GM19467 (cell line): ENCODE data around the gene DNLZ.

ENCODE experiments used
- ATAC-seq: cut with Tn5 transposase; IDR thresholded peaks from one replicate; pipeline ENCODE4 v1.9.1; 2021; ENCODE audit warnings: mild to moderate bottlenecking, moderate library complexity; ENCODE audit not compliant: unreplicated experiment

Gene DNLZ

GRCh38 chr9:136333486-136333885 is 30.1 kb downstream of the DNLZ start:
- no peak for ATAC-seq

DNA sequence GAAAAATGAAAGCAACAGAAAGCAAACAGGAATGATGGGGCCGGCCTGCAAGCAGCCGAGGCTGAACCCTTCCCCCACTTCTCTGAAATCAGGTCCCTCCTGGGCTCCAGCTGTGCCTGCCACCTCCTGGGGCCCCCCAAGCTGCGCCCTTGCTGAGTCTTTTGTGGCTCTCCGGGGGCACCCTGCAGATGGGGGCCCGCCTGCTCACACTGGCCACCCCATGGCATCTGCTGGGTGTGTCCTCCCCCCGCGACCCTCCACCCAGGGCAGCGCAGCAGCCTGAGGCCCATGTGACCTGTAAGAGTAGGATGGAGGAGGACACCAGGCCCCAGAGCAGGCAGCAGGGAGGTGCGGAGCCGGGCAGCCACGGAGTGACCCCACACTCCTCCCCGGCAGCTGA is 30.5 kb downstream of the DNLZ start:
- ATAC-seq, result no peak

DNA sequence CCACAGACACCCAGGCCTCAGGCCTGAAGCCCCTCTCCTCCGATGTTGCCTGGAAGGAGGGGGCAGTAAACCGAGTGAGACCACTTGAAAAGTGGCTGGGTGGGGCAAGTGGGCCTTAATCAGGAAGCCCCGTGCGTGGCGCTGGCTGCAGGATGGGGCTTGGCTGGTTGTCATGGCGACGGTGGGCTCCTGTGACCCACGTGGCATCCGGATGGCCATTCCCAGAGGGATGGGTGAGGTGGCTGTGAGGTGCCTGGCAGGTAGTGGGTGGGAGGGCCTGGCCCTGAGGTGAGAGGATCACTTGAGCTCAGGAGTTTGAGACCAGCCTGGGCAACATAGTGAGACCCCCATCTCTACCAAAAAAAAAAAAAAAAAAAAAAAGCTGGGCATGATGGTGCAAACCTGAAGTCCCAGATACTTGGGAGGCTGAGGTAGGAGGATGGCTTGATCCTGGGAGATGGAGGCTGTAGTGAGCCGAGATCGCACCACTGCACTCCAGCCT is 31.0 kb downstream of the DNLZ start:
- ATAC-seq, result no peak

- ATAC-seq, result no peak
These were observed 31.7 kb downstream of the DNLZ start for GRCh38 chr9:136331556-136332481.

DNA sequence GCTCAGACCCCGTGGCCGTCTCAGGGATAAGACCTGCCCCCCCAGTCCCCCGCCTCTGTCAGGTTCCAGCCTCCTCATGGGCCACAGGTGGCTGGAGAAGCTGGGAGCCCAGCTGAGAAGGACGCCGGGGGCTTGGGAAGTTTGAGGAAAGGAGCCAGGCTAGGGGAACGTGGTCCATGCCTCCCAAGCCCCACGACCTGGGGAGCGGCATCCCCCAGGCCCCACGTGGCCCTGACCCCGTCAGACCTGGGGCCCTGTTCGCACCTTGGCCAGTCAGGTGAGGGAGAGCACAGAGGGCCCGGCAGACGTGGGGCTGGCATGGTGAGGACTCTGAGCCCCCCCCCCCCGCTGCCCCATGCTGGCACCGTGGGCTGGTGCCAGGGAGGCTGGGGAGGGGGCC is 32.5 kb downstream of the DNLZ start:
- no peak for ATAC-seq

DNA sequence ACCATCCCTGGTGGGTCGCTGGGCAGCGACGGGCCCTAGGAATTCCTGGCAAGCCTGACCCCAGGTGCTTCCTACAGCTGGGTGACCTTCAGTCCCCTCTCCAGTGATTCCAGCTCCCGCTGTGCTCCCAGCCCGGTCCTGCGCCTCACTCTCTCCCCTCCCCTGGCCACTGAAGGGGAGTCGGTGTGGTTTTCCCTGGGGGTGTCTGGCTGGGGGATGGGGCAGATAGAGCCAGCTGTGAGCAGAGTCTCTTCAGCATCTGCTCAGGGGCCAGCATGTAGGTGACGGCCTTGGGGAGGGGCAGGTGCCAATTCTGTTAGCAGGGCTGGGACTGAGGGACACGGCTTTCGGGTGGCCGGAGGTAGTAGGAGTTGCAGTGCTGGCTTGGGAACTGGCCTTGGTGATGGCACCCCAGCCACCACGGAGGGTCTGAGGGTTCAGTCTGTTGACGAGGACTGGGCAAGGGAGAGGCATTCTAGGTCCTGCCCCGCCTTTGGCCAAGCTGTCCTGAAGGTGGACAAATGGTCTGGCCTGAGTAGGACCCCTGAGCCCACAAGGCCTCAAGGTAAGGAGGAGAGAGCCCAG is 33.0 kb downstream of the DNLZ start:
- ATAC-seq, result no peak

GRCh38 chr9:136329636-136330405 is 33.7 kb downstream of the DNLZ start:
- ATAC-seq, result no peak

- no peak for ATAC-seq
These were observed 34.3 kb downstream of the DNLZ start for GRCh38 chr9:136329211-136329627.

- no peak for ATAC-seq
These were observed 34.9 kb downstream of the DNLZ start for GRCh38 chr9:136328622-136329041.

DNA sequence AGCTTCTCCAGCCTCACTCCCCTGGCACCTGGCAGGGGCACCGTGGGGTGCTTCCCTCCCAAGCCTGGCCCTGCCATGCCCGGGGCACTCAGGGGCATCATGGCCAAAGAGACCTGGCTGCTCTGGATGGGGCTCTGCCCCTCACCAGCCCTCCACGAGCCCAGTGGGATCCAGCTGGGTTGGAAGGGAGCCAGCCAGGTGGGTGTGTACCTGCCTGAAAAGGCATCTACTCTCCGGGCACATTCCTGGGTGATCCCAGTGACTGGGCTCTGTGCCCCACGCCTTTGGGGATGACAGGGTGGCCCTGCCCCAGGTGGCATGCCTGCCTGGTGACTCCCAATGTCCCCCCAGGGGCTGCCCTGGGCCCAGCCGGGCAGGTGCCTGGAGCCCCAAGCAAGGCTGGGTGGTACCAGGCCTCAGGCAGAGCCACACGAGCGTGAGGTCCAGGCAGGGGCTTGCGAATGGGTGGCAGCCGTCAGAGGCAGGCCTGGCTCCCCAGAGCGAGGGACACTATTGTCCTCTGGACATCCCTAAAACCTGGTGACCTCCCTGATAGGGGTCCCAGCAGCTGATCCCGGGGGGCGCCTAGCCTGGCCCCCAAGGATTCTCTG is 35.4 kb downstream of the DNLZ start:
- ATAC-seq, result no peak

GRCh38 chr9:136327304-136327974 is 36.1 kb downstream of the DNLZ start, which contains the start of gene GPSM1:
TSS of gene GPSM1 (plus strand) at chr9:136327539. CDS start at chr9:136327696, 157 bp downstream.
- no peak for ATAC-seq

GRCh38 chr9:136326761-136327303 is 36.7 kb downstream of the DNLZ start:
- ATAC-seq, result no peak

DNA sequence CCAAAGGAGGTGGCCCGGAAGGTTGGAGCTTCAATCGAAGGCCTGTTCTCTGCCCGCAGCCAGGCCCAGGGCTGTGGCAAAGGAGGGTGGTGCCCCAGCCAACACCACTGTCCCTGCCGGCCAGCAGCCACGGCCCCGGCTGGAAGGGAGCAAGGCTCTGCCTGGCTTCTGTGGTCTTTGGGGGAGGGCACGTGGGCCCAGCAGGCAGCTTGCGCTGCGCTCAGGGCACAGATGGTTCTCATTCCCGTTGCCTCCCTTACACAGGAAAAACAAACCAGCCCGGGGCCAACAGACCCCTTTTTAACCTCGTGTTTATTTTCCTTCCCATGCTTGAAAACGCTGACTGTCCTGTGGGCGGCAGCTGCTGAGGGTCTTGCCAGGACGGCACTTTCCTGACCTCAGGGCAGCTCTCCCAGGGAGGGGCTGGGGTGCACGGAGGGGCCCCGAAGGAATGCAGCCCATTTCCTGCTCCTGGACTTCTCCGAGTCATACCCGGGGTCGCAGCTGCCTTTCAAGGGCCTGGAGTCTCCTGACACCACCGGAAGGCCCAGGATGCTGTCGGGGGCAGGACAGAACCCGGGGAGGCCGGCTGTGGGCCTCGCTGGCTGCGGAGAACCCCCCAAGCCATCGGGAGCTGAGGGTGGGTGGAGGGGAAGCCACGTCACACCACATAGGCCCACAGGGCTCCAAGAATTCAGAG is 37.3 kb downstream of the DNLZ start:
- no peak for ATAC-seq

- ATAC-seq, result no peak
These were observed 38.2 kb downstream of the DNLZ start for GRCh38 chr9:136325358-136325757.

DNA sequence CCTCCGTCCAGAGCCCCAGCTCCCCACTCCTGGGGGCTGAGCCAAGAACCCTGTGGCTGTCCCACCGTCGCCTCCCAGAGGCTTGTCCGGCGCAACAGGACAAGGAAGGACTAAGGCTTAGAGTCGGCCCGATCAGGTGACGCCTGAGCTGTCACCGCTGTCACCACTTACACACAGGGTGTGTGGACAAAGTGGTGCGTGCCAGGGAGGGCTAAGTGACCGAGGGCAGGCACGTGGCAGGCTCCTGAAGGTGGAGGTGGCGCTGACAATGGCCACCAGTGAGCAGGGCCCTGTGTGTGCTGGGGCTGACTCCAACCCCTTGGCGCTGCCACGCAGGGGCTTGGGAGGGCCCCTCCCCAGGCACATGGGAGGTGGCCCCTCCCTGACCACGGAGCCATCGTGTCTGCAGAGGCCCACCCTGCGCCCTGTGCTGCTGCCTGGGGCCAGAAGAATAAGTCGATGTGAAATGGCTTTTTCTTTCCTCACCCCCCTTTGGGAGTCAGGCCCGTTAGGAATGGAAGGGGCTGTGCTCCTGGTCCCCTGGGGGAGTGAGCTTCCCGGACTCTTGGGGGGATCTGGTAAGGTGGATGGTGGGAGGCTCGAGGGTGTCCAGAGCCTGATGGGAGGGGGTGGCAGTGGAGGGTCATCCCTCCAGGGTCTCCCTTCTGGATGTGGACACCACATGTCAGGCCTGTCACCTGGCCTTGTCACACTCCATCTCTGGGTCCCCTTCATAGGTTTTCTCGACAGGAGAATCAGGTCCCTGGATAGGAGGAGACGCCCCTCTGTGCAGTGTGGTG is 38.8 kb downstream of the DNLZ start:
- ATAC-seq, result no peak

GRCh38 chr9:136323371-136323789 is 40.2 kb downstream of the DNLZ start:
- ATAC-seq, result no peak

GRCh38 chr9:136322756-136323330 is 40.7 kb downstream of the DNLZ start:
- ATAC-seq, result no peak

GRCh38 chr9:136321561-136321960 is 42.0 kb downstream of the DNLZ start:
- ATAC-seq, result no peak
